SK-N-SH (cell line): ENCODE measurements around the gene SRXN1. TPM values are rescaled to one million over a fixed set of nuclear protein-coding genes. Genes with fewer than 3 reads are reported as not detected.

Experiments used
- CTCF ChIA-PET: fragments of 300-600, 350-600 bp; formaldehyde crosslinking; extraction: SDS; loops from one replicate; lab custom pipeline; 2021; lab: Yijun Ruan, JAX
- POLR2A ChIA-PET: fragments of 350-600 bp; sonication (Branson Sonifier 250); formaldehyde crosslinking; extraction: SDS; loops from one replicate; lab custom pipeline; 2020; ENCODE audit warnings: antibody characterized with exemption, inconsistent platforms; lab: Yijun Ruan, JAX
- DNase-seq: peaks from one replicate; pipeline ENCODE4 v3.0.0; 2012
- H2AFZ ChIP-seq: fragments of 200-600 bp; sonication (generic); 2 replicates; pipeline ENCODE4 v1.8.1; 2016; ENCODE audit warnings: antibody characterized with exemption, mild to moderate bottlenecking, low read depth
- H3F3A ChIP-seq: fragments of 200-600 bp; sonication (generic); replicated peaks from 2 replicates; pipeline ENCODE3; 2016; ENCODE audit warnings: antibody characterized with exemption, mild to moderate bottlenecking; ENCODE audit not compliant: insufficient read depth
- H3K27ac ChIP-seq, 2 experiments: fragments of 200-500 bp in 1 of 2; fragments of 200-600 bp in 1 of 2; sonication (Bioruptor generic) in 1 of 2; sonication (generic), shearing (Covaris generic) in 1 of 2; 2 replicates each; pipeline versions ENCODE4 v1.5.1 to v1.6.1; 2014 to 2016; ENCODE audit warnings: low read depth in 2 of 2, inconsistent platforms in 1 of 2, low read length in 1 of 2, mild to moderate bottlenecking in 1 of 2, mixed read lengths in 1 of 2
- H3K27me3 ChIP-seq: fragments of 200-600 bp; sonication (generic), shearing (Covaris generic); 2 replicates; pipeline ENCODE4 v1.6.1; 2016; ENCODE audit warnings: mixed run types; ENCODE audit not compliant: insufficient read depth
- H3K36me3 ChIP-seq, 2 experiments: fragments of 200-500 bp in 1 of 2; fragments of 200-600 bp in 1 of 2; sonication (Bioruptor generic) in 1 of 2; sonication (generic) in 1 of 2; replicated peaks in 1 of 2; 2 replicates each; pipeline versions ENCODE3 to v1.5.1; 2014 to 2016; ENCODE audit warnings: low read length in 1 of 2, mild to moderate bottlenecking in 1 of 2; ENCODE audit not compliant: insufficient read depth in 2 of 2, control insufficient read depth in 1 of 2
- H3K4me1 ChIP-seq, 2 experiments: fragments of 200-500 bp in 1 of 2; fragments of 200-600 bp in 1 of 2; sonication (Bioruptor generic) in 1 of 2; sonication (generic), shearing (Covaris generic) in 1 of 2; 2 replicates each; pipeline versions ENCODE4 v1.5.1 to v1.6.1; 2014 to 2016; ENCODE audit warnings: low read depth in 1 of 2, low read length in 1 of 2, mixed run types in 1 of 2; ENCODE audit not compliant: insufficient read depth in 2 of 2, control insufficient read depth in 1 of 2
- H3K4me2 ChIP-seq: fragments of 200-600 bp; sonication (generic), shearing (Covaris generic); 2 replicates; pipeline ENCODE4 v1.6.1; 2017; ENCODE audit warnings: mixed run types
- H3K4me3 ChIP-seq, 2 experiments: fragments of 200-500 bp in 1 of 2; fragments of 200-600 bp in 1 of 2; sonication (Bioruptor generic) in 1 of 2; sonication (generic), shearing (Covaris generic) in 1 of 2; 2 replicates each; pipeline versions ENCODE4 v1.5.1 to v1.8.1; 2014 to 2016; ENCODE audit warnings: low read depth in 2 of 2, inconsistent platforms in 1 of 2, low read length in 1 of 2, mild to moderate bottlenecking in 1 of 2, mixed read lengths in 1 of 2, moderate library complexity in 1 of 2
- H3K79me2 ChIP-seq: fragments of 200-600 bp; sonication (generic); 2 replicates; pipeline ENCODE4 v1.8.1; 2017; ENCODE audit warnings: mild to moderate bottlenecking; ENCODE audit not compliant: insufficient read depth
- H3K9ac ChIP-seq: fragments of 200-600 bp; sonication (generic); 2 replicates; pipeline ENCODE4 v1.6.1; 2017; ENCODE audit warnings: mixed run types
- H3K9me2 ChIP-seq: fragments of 200-600 bp; sonication (generic); 2 replicates; pipeline ENCODE4 v1.6.1; 2017; ENCODE audit warnings: mixed run types
- H3K9me3 ChIP-seq: fragments of 200-600 bp; sonication (generic); 2 replicates; pipeline ENCODE4 v1.6.1; 2017; ENCODE audit warnings: mixed run types, mild to moderate bottlenecking, moderate library complexity
- H4K20me1 ChIP-seq: fragments of 200-600 bp; sonication (generic); 2 replicates; pipeline ENCODE4 v1.6.1; 2017; ENCODE audit warnings: mild to moderate bottlenecking, mixed run types; ENCODE audit not compliant: insufficient read depth
- CHD2 ChIP-seq: fragments of 150-350 bp; IDR thresholded peaks from 2 replicates; pipeline ENCODE4 v1.6.1; 2018; ENCODE audit warnings: low read length; ENCODE audit not compliant: partially characterized antibody
- ELF1 ChIP-seq: IDR thresholded peaks from 2 replicates; pipeline ENCODE4 v1.4.0; 2012
- FOSL2 ChIP-seq: IDR thresholded peaks from 2 replicates; pipeline ENCODE4 v1.4.0; 2012; ENCODE audit warnings: low read depth, mild to moderate bottlenecking, moderate library complexity, borderline replicate concordance
- FOXJ3 ChIP-seq: sonication (generic); formaldehyde crosslinking; IDR thresholded peaks from 2 replicates; pipeline ENCODE4 v1.5.1; 2020; ENCODE audit warnings: mild to moderate bottlenecking, missing genetic modification reagents
- FOXM1 ChIP-seq: IDR thresholded peaks from 2 replicates; pipeline ENCODE4 v1.4.0; 2012; ENCODE audit warnings: low read depth, mild to moderate bottlenecking
- GATA2 ChIP-seq: sonication (generic); formaldehyde crosslinking; IDR thresholded peaks from 2 replicates; pipeline ENCODE4 v1.5.0; 2020; ENCODE audit warnings: mild to moderate bottlenecking, missing genetic modification reagents
- IRF3 ChIP-seq: fragments of 150-350 bp; IDR thresholded peaks from 2 replicates; pipeline ENCODE4 v1.6.1; 2016; ENCODE audit warnings: mild to moderate bottlenecking, low read depth, low read length
- MAX ChIP-seq: IDR thresholded peaks from 2 replicates; pipeline ENCODE4 v1.4.0; 2012; ENCODE audit warnings: low read depth
- MXI1 ChIP-seq: IDR thresholded peaks from 2 replicates; pipeline ENCODE4 v1.6.1; 2012; ENCODE audit warnings: mild to moderate bottlenecking, low read depth, low read length, improper control_type of control experiment
- RAD21 ChIP-seq: IDR thresholded peaks from 2 replicates; pipeline ENCODE4 v1.6.1; 2012; ENCODE audit warnings: mild to moderate bottlenecking, low read length
- REST ChIP-seq: IDR thresholded peaks from 2 replicates; pipeline ENCODE4 v1.6.1; 2012; ENCODE audit warnings: mild to moderate bottlenecking, low read depth, low read length, moderate library complexity
- SIN3A ChIP-seq: IDR thresholded peaks from 2 replicates; pipeline ENCODE4 v1.6.1; 2012; ENCODE audit warnings: low read depth, mild to moderate bottlenecking, low read length, moderate library complexity, borderline replicate concordance
- TAF1 ChIP-seq: IDR thresholded peaks from 2 replicates; pipeline ENCODE4 v1.6.1; 2012; ENCODE audit warnings: low read depth, mild to moderate bottlenecking, low read length, moderate library complexity, borderline replicate concordance
- TCF12 ChIP-seq: IDR thresholded peaks from 2 replicates; pipeline ENCODE4 v1.4.0; 2012
- TEAD4 ChIP-seq: IDR thresholded peaks from 2 replicates; pipeline ENCODE4 v1.4.0; 2012; ENCODE audit warnings: mild to moderate bottlenecking, borderline replicate concordance; ENCODE audit not compliant: insufficient read depth
- USF2 ChIP-seq: fragments of 150-350 bp; IDR thresholded peaks from 2 replicates; pipeline ENCODE4 v1.6.1; 2017; ENCODE audit warnings: antibody characterized with exemption, low read length, low read depth, borderline replicate concordance
- WGBS: methylation state at CpG from one replicate; pipeline ENCODE4 v1.1.6; 2017; ENCODE audit warnings: low lambda C conversion rate; 5-methylcytosine and 5-hydroxymethylcytosine counted together
- polyA plus RNA-seq, 3 experiments: library from polyadenylated mRNA; depleted of rRNA; stranded (reverse); fragments of >200 nt; gene quantifications; 2 replicates each; pipeline ENCODE4 v1.2.3, GENCODE V29; 2012

The SRXN1 gene
- polyA plus RNA-seq, 1 of the 3 experiments (the other 2 are of a cell fraction) = 26.2 TPM

GRCh38 chr20:597560-597959, 55.4 kb downstream of the SRXN1 start:
- H3K27ac ChIP-seq = no peak overlapping the region
- POLR2A ChIA-PET = no interaction called here
- no peaks in the 10 kb centered on the region for H3F3A ChIP-seq
- no peaks in the 10 kb centered on the region for H3K9me3 ChIP-seq
- H3K79me2 ChIP-seq = no peaks in the 10 kb centered on the region
- no peak overlapping the region for H2AFZ ChIP-seq
- TF ChIP-seq ELF1 (no peak), MAX (no peak), REST (no peak), SIN3A (no peak), GATA2 (no peak), RAD21 (no peak), FOXM1 (no peak), USF2 (no peak), FOXJ3 (CRISPR knock-in tag) (no peak), MXI1 (no peak), FOSL2 (no peak), IRF3 (no peak), TEAD4 (no peak), TAF1 (no peak), CHD2 (no peak), TCF12 (no peak)
- no peak overlapping the region for H3K4me3 ChIP-seq
- DNase-seq = no peak
- CTCF ChIA-PET = interaction anchor here (1.2 to 1.6 kb wide), 3 partner anchors 9 to 142 kb away, joined by 3 to 4 read pairs (median 3); no protein-coding TSS in a partner anchor
- 39% methylated on average over 2 of the region's 2 CpGs for WGBS
- no peaks in the 10 kb centered on the region for H3K9me2 ChIP-seq
- H4K20me1 ChIP-seq = no peaks in the 10 kb centered on the region
- H3K27me3 ChIP-seq = no peaks in the 10 kb centered on the region
- H3K4me1 ChIP-seq = no peaks in the 10 kb centered on the region
- H3K36me3 ChIP-seq = no peaks in the 10 kb centered on the region
- no peak overlapping the region for H3K4me2 ChIP-seq
- no peak overlapping the region for H3K9ac ChIP-seq

Other genes with a start within 250 kb of the SRXN1 start
- 94.3 and 105 TPM in 2 replicates for gene RBCK1, start 244.9 kb downstream of the SRXN1 start, polyA plus RNA-seq (2012; rRNA removed)
- gene TBC1D20, start 190.7 kb downstream of the SRXN1 start, polyA plus RNA-seq (2012; rRNA removed) = 27.7 and 37.7 TPM in 2 replicates
- 61.9 and 71.4 TPM in 2 replicates for gene CSNK2A1, start 109.4 kb downstream of the SRXN1 start, polyA plus RNA-seq (2012; rRNA removed)
- gene TCF15, start 42.9 kb downstream of the SRXN1 start, polyA plus RNA-seq (2012; rRNA removed) = 0.15 TPM in 1 of 2 replicates, not detected in the other
- not detected in 2 replicates for gene SCRT2, start 22.6 kb upstream of the SRXN1 start, polyA plus RNA-seq (2012; rRNA removed)
- not detected in 2 replicates for gene SLC52A3, start 115.3 kb upstream of the SRXN1 start, polyA plus RNA-seq (2012; rRNA removed)
- gene FAM110A, start 180.5 kb upstream of the SRXN1 start, polyA plus RNA-seq (2012; rRNA removed) = 2.5 and 3.8 TPM in 2 replicates